Umbilical cord (tissue), 1 donor: Measurements from ENCODE around the gene CIRBP. TPM values are rescaled to one million over a fixed set of nuclear protein-coding genes. Genes with fewer than 3 reads are reported as not detected.

Experiments used
- total RNA-seq: library from RNA; depleted of rRNA; stranded (reverse); fragments of >200 nt; gene quantifications from one replicate; pipeline ENCODE4 v1.2.3, GENCODE V29; 2014; ENCODE audit warnings: low replicate concordance; ENCODE audit not compliant: insufficient read depth

The CIRBP gene
- total RNA-seq, 1 donor from 2014 or later = 319 TPM

Other genes with a start within 250 kb of the CIRBP start
- 54.4 TPM for gene TMEM259, start 248.2 kb upstream of the CIRBP start, total RNA-seq
- gene RNU6-2, start 247.8 kb upstream of the CIRBP start, total RNA-seq = not detected
- gene CNN2, start 242.7 kb upstream of the CIRBP start, total RNA-seq = 120 TPM
- 2.2 TPM for gene ABCA7, start 229.2 kb upstream of the CIRBP start, total RNA-seq
- 15.6 TPM for gene ARHGAP45, start 202.2 kb upstream of the CIRBP start, total RNA-seq
- 42.6 TPM for gene POLR2E, start 174.0 kb upstream of the CIRBP start, total RNA-seq
- gene GPX4, start 165.3 kb upstream of the CIRBP start, total RNA-seq = 169 TPM
- gene SBNO2, start 95.1 kb upstream of the CIRBP start, total RNA-seq = 21.7 TPM
- gene STK11, start 63.6 kb upstream of the CIRBP start, total RNA-seq = 60.4 TPM
- not detected for gene CBARP, start 31.3 kb upstream of the CIRBP start, total RNA-seq
- gene ATP5F1D, start 27.6 kb upstream of the CIRBP start, total RNA-seq = 24.8 TPM
- gene MIDN, start 20.7 kb upstream of the CIRBP start, total RNA-seq = 16.6 TPM
- 1.7 TPM for gene FAM174C, start 6.2 kb downstream of the CIRBP start, total RNA-seq
- not detected for gene EFNA2, start 16.5 kb downstream of the CIRBP start, total RNA-seq
- gene NDUFS7, start 114.6 kb downstream of the CIRBP start, total RNA-seq = 29.1 TPM
- gene GAMT, start 132.2 kb downstream of the CIRBP start, total RNA-seq = 13.7 TPM
- 30.8 TPM for gene DAZAP1, start 138.3 kb downstream of the CIRBP start, total RNA-seq
- gene RPS15, start 169.1 kb downstream of the CIRBP start, total RNA-seq = 212 TPM
- 0.72 TPM for gene APC2, start 180.8 kb downstream of the CIRBP start, total RNA-seq
- gene C19orf25, start 209.9 kb downstream of the CIRBP start, total RNA-seq = 22.9 TPM
- gene PCSK4, start 221.0 kb downstream of the CIRBP start, total RNA-seq = 1.9 TPM
- gene REEP6, start 221.8 kb downstream of the CIRBP start, total RNA-seq = 1.4 TPM
- gene ADAMTSL5, start 243.7 kb downstream of the CIRBP start, total RNA-seq = 5.1 TPM